Ishikawa (cell line): ENCODE results near the gene EIF2AK3.

Experiments used
- ZBTB7A ChIP-seq: IDR thresholded peaks from 2 replicates; pipeline ENCODE4 v1.6.1; 2012; ENCODE audit warnings: low read depth
- TF ChIP-seq, protein P1 (sequence below): IDR thresholded peaks from 2 replicates; pipeline ENCODE4 v1.6.1; 2012; ENCODE audit warnings: low read depth, mild to moderate bottlenecking

DNA sequence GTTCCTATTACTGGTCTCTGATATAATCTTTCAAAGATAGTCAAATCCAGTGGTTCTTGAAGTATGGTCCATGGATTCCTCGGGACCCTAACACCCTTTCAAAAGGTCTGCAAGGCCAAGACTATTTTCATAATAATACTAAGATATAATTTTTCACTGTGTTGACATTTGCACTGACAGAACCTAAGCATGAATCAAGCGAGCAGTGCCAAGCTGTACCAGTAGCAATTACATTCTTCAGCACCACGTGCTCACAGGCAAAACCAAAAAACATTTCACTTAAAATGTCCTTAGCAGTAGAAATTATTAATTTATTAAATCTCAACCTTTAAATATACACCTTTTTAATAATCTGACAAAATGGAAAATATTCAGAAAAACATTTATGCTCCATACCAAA is 59.1 kb downstream of the EIF2AK3 start:
- no peak for TF ChIP-seq ZBTB7A
- TF ChIP-seq, protein P1, sequence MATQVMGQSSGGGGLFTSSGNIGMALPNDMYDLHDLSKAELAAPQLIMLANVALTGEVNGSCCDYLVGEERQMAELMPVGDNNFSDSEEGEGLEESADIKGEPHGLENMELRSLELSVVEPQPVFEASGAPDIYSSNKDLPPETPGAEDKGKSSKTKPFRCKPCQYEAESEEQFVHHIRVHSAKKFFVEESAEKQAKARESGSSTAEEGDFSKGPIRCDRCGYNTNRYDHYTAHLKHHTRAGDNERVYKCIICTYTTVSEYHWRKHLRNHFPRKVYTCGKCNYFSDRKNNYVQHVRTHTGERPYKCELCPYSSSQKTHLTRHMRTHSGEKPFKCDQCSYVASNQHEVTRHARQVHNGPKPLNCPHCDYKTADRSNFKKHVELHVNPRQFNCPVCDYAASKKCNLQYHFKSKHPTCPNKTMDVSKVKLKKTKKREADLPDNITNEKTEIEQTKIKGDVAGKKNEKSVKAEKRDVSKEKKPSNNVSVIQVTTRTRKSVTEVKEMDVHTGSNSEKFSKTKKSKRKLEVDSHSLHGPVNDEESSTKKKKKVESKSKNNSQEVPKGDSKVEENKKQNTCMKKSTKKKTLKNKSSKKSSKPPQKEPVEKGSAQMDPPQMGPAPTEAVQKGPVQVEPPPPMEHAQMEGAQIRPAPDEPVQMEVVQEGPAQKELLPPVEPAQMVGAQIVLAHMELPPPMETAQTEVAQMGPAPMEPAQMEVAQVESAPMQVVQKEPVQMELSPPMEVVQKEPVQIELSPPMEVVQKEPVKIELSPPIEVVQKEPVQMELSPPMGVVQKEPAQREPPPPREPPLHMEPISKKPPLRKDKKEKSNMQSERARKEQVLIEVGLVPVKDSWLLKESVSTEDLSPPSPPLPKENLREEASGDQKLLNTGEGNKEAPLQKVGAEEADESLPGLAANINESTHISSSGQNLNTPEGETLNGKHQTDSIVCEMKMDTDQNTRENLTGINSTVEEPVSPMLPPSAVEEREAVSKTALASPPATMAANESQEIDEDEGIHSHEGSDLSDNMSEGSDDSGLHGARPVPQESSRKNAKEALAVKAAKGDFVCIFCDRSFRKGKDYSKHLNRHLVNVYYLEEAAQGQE = no peak
